H1 (cell line): ENCODE results near the gene RPL13A. TPM values are rescaled to one million over a fixed set of nuclear protein-coding genes. Genes with fewer than 3 reads are reported as not detected.

Experiments
- CBX5 ChIP-seq: fragments of 300-800, 300-1000 bp; sonication (generic); IDR thresholded peaks from 2 replicates; pipeline ENCODE4 v1.7.1; 2016; ENCODE audit warnings: antibody characterized with exemption, low read length, low read depth
- CEBPB ChIP-seq: IDR thresholded peaks from 2 replicates; pipeline ENCODE4 v1.6.1; 2012; ENCODE audit warnings: low read depth, low read length
- polyA plus RNA-seq, 7 experiments: library from polyadenylated mRNA; depleted of rRNA in 3 of 7; stranded (reverse) in 5 of 7; unstranded in 2 of 7; fragments of >200 nt in 5 of 7; fragments of 200-250 nt in 2 of 7; gene quantifications; 1 replicate in 5 of 7; 2 replicates in 1 of 7; 4 replicates in 1 of 7; pipeline versions ENCODE4 v1.2.1 to v1.2.3, GENCODE V29; 2011 to 2013; ENCODE audit warnings: missing spikeins in 2 of 7, mixed read lengths in 2 of 7
- total RNA-seq: library from RNA; stranded (reverse); fragmentation: NEBNext Ultra II Directional; extraction: Animal tissue kit (Norgen Biotek cat#: 25700); gene quantifications from 2 replicates; pipeline ENCODE4 v1.2.1, GENCODE V29; 2021
- TF ChIP-seq, protein P1 (sequence below): IDR thresholded peaks from 2 replicates; pipeline ENCODE4 v1.6.1; 2011; ENCODE audit warnings: low read depth, mild to moderate bottlenecking, low read length; ENCODE audit not compliant: insufficient read depth
- TF ChIP-seq, protein P2 (sequence below): IDR thresholded peaks from 2 replicates; pipeline ENCODE4 v1.6.1; 2012; ENCODE audit warnings: low read length, inconsistent platforms

Gene RPL13A
- total and polyA plus RNA-seq, 2 of the 8 experiments (the other 6 are each of a cell fraction or from before 2014, with no cell fraction given) = 3,305 to 8,868 TPM

DNA sequence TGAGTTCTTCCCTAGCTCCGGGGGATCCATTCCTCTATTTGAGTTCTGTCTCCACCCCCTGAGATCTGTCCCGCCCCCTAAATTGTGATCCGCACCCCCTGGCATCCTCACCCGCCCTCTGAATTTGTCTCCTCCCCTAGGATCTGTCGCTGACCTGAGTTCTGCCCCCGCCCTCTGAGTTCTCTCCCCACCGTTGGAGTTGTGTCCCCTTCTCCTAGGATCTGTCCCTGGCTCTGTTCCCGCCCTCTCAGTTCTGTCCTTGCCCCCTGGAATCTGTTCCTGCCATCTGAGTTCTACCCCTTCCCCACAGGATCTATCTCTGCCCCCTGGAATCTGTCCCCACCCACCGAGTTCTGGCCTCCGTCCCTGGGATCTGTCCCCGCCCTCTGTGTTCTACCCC lies 45.1 kb upstream of the RPL13A start (continued):
- TF ChIP-seq, protein P1, sequence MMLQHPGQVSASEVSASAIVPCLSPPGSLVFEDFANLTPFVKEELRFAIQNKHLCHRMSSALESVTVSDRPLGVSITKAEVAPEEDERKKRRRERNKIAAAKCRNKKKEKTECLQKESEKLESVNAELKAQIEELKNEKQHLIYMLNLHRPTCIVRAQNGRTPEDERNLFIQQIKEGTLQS = no peak
- no peak for TF ChIP-seq CEBPB
- no peak for TF ChIP-seq CBX5
- TF ChIP-seq, protein P2, sequence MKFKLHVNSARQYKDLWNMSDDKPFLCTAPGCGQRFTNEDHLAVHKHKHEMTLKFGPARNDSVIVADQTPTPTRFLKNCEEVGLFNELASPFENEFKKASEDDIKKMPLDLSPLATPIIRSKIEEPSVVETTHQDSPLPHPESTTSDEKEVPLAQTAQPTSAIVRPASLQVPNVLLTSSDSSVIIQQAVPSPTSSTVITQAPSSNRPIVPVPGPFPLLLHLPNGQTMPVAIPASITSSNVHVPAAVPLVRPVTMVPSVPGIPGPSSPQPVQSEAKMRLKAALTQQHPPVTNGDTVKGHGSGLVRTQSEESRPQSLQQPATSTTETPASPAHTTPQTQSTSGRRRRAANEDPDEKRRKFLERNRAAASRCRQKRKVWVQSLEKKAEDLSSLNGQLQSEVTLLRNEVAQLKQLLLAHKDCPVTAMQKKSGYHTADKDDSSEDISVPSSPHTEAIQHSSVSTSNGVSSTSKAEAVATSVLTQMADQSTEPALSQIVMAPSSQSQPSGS = no peak
- TF ChIP-seq, all 59 proteins: peak for 0
